Transverse colon (tissue), 4 donors: ENCODE results near the gene CCDC24.

Experiments used
- POLR2AphosphoS5 ChIP-seq, 3 donors: sonication (generic); formaldehyde crosslinking; IDR thresholded peaks; one replicate each; pipeline ENCODE4 v1.6.1; 2016; ENCODE audit warnings: antibody characterized with exemption in 3 of 3
- TF ChIP-seq, protein P1 (sequence below), 5 experiments: fragments of 200-600 bp in 3 of 5; fragments of 450-650 bp in 2 of 5; sonication (generic) in 3 of 5; IDR thresholded peaks; 1 replicate in 2 of 5; 2 replicates in 3 of 5; pipeline ENCODE4 v1.5.1; 2016 to 2017; ENCODE audit warnings: antibody characterized with exemption in 5 of 5, inconsistent platforms in 3 of 5, mild to moderate bottlenecking in 2 of 5, moderate library complexity in 1 of 5

GRCh38 chr1:43944860-43945259, 46.5 kb upstream of the CCDC24 start:
- no peak for TF ChIP-seq POLR2AphosphoS5 (IDR thresholded peaks at IDR 0.05)
- TF ChIP-seq, protein P1, sequence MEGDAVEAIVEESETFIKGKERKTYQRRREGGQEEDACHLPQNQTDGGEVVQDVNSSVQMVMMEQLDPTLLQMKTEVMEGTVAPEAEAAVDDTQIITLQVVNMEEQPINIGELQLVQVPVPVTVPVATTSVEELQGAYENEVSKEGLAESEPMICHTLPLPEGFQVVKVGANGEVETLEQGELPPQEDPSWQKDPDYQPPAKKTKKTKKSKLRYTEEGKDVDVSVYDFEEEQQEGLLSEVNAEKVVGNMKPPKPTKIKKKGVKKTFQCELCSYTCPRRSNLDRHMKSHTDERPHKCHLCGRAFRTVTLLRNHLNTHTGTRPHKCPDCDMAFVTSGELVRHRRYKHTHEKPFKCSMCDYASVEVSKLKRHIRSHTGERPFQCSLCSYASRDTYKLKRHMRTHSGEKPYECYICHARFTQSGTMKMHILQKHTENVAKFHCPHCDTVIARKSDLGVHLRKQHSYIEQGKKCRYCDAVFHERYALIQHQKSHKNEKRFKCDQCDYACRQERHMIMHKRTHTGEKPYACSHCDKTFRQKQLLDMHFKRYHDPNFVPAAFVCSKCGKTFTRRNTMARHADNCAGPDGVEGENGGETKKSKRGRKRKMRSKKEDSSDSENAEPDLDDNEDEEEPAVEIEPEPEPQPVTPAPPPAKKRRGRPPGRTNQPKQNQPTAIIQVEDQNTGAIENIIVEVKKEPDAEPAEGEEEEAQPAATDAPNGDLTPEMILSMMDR (IDR thresholded peaks at IDR 0.05) = no peak
